BJ (cell line): ENCODE results near the gene TAS1R3. TPM values are rescaled to one million over a fixed set of nuclear protein-coding genes. Genes with fewer than 3 reads are reported as not detected.

Source experiments
- CTCF ChIA-PET: fragments of 350-600 bp; formaldehyde crosslinking; extraction: SDS; loops from one replicate; lab custom pipeline; 2021; ENCODE audit warnings: antibody characterized with exemption, inconsistent platforms; lab: Yijun Ruan, JAX
- POLR2A ChIA-PET: fragments of 300-600 bp; sonication (Branson Sonifier 250); formaldehyde crosslinking; extraction: SDS; loops from one replicate; lab custom pipeline; 2021; ENCODE audit warnings: antibody characterized with exemption; lab: Charles Lee
- DNase-seq: peaks from one replicate; pipeline ENCODE4 v3.0.0-alpha.2; 2011; ENCODE audit warnings: low read depth
- H3K27me3 ChIP-seq: 2 replicates; pipeline ENCODE4 v1.6.0; 2011; ENCODE audit warnings: low read length; ENCODE audit not compliant: control insufficient read depth, insufficient read depth
- H3K36me3 ChIP-seq: 2 replicates; pipeline ENCODE4 v1.5.1; 2011; ENCODE audit warnings: low read length; ENCODE audit not compliant: control insufficient read depth, insufficient read depth
- H3K4me3 ChIP-seq: 2 replicates; pipeline ENCODE4 v1.5.1; 2011; ENCODE audit warnings: low read depth, mild to moderate bottlenecking, control low read depth, low read length
- CTCF ChIP-seq: IDR thresholded peaks from 2 replicates; pipeline ENCODE4 v1.5.1; 2011; ENCODE audit warnings: low read depth, mild to moderate bottlenecking, control low read depth, inconsistent platforms, low read length, moderate library complexity; ENCODE audit not compliant: insufficient read depth
- polyA plus RNA-seq: library from polyadenylated mRNA; depleted of rRNA; stranded (reverse); fragments of >200 nt; gene quantifications from 2 replicates; pipeline ENCODE4 v1.2.3, GENCODE V29; 2011

TAS1R3 gene
- polyA plus RNA-seq, 1 experiment = 0.11 TPM

- CTCF ChIA-PET = interaction anchor here (0.6 to 2.7 kb wide), 5 partner anchors 12 to 474 kb away, joined by 3 to 31 read pairs (median 3); no protein-coding TSS in a partner anchor
- Histone ChIP-seq H3K27me3 (no peaks in the 10 kb centered on the region), H3K36me3 (peaks cover 7% of the 10 kb centered on the region), H3K4me3 (peak overlapping the region; percentile 95)
- TF ChIP-seq CTCF = no peak
- POLR2A ChIA-PET = interaction anchor here (1.0 kb wide), 1 partner anchor 16 kb away, joined by 4 read pairs; no protein-coding TSS in a partner anchor
- DNase-seq = no peak
Measured at GRCh38 chr1:1359308-1359663, 28.2 kb downstream of the TAS1R3 start.

- TF ChIP-seq CTCF = no peak
- peak; percentile 68 for DNase-seq
- Histone ChIP-seq H3K36me3 (peaks cover 2% of the 10 kb centered on the region), H3K4me3 (peak overlapping the region; percentile 12), H3K27me3 (no peaks in the 10 kb centered on the region)
- ChIA-PET CTCF (interaction anchor here (0.6 to 1.4 kb wide), 8 partner anchors 12 to 145 kb away, joined by 3 to 9 read pairs (median 4); no protein-coding TSS in a partner anchor), POLR2A (no interaction called here)
Measured at GRCh38 chr1:1359664-1360468, 28.8 kb downstream of the TAS1R3 start.

- H3K27me3 ChIP-seq = no peaks in the 10 kb centered on the region
- H3K36me3 ChIP-seq = 0 out of 2 replicates have a peak, but pooled peaks cover 1% of the 10 kb centered on the region
- peak; percentile 87 for DNase-seq
- no peak overlapping the region for H3K4me3 ChIP-seq
- POLR2A ChIA-PET = no interaction called here
- TF ChIP-seq CTCF = no peak
- CTCF ChIA-PET = interaction anchor here (1.0 to 1.4 kb wide), 5 partner anchors 11 to 15 kb away, joined by 3 to 9 read pairs (median 4); no protein-coding TSS in a partner anchor
Measured at GRCh38 chr1:1360506-1361169, 29.6 kb downstream of the TAS1R3 start.

GRCh38 chr1:1361233-1361981 lies 30.3 kb downstream of the TAS1R3 start:
- H3K4me3 ChIP-seq = no peak overlapping the region
- H3K27me3 ChIP-seq = no peaks in the 10 kb centered on the region
- no peak for DNase-seq
- CTCF ChIA-PET = interaction anchor here (0.7 to 2.8 kb wide), 2 partner anchors 10 to 13 kb away, joined by 3 to 27 read pairs; no protein-coding TSS in a partner anchor
- POLR2A ChIA-PET = interaction anchor here (1.0 kb wide), 1 partner anchor 10 kb away, joined by 4 read pairs; no protein-coding TSS in a partner anchor
- H3K36me3 ChIP-seq = 0 out of 2 replicates have a peak, but pooled peaks cover 1% of the 10 kb centered on the region
- TF ChIP-seq CTCF = no peak
